ENCODE measurements around the gene NT5DC3.

- TF ChIP-seq POLR2AphosphoS5 (IDR thresholded peaks at IDR 0.05; ENCODE audit: low read depth, low read length) (no peak), TAF1 (IDR thresholded peaks at IDR 0.05; ENCODE audit: borderline replicate concordance, low read depth, low read length) (no peak), POLR2A (IDR thresholded peaks at IDR 0.05; ENCODE audit: low read depth, low read length) (no peak)
Measured at GRCh38 chr12:103802586-103802886, 38.5 kb downstream of the NT5DC3 start.
